NCI-H345 treated with DMSO at 0.1 percent for 48 hours (cell line): ENCODE data around the gene DENND6A.
"Not testable (repeated sequence)": the region's sequence is repeated elsewhere in the genome, so short reads cannot be mapped to it uniquely, and the experiment has no call there.

Experiments used
- DNase-seq: peaks from one replicate; lab custom pipeline; 2025; ENCODE audit not compliant: unreplicated experiment; lab: John Stamatoyannopoulos, UW

The DENND6A gene

GRCh38 chr3:57694146-57694545 is 1.3 kb upstream of the DENND6A start:
- DNase-seq = no peak

DNA sequence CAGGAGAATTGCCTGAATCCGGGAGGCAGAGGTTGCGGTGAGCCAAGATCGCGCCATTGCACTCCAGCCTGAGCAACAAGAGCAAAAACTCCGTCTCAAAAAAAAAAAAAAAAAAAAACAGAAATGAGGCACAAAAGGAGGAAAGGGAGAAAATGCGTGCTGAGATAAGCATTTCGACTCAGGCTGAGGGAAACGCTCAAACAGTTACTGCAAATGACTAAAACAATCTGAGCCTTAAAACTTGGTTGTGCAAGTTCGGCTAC is 813 bp downstream of the DENND6A start:
- DNase-seq = not testable (repeated sequence)

DNA sequence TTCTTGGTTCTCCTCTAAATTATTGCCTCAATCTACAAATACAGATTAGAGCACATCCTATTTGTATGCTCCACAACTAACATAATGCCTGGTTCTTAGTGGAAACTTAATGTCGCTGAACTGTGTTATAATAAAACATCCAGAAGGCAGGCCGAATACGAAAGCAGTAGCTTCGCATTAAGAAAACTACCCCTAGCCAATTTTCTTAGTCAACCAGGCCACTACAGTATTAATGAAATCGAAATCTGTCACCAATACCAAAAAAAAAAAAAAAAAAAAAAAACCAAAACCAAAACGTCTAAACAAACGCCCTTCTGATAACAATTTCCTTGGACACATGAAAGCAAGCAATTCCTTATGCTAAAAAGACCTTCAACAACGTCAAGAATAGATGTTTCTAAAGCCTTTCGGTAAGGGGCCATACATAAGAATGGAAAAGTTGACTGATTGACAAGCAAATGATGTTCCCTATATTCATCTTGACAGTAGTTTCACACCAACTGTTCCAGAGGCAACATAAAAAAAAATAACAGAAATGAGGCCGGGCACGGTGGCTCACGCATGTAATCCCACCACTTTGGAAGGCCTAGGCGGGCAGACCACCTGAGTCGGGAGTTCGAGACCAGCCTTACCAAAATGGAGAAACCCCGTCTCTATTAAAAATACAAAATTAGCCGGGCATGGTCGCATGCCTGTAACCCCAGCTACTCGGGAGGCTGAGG is 1.3 kb downstream of the DENND6A start:
- DNase-seq = no peak

DNA sequence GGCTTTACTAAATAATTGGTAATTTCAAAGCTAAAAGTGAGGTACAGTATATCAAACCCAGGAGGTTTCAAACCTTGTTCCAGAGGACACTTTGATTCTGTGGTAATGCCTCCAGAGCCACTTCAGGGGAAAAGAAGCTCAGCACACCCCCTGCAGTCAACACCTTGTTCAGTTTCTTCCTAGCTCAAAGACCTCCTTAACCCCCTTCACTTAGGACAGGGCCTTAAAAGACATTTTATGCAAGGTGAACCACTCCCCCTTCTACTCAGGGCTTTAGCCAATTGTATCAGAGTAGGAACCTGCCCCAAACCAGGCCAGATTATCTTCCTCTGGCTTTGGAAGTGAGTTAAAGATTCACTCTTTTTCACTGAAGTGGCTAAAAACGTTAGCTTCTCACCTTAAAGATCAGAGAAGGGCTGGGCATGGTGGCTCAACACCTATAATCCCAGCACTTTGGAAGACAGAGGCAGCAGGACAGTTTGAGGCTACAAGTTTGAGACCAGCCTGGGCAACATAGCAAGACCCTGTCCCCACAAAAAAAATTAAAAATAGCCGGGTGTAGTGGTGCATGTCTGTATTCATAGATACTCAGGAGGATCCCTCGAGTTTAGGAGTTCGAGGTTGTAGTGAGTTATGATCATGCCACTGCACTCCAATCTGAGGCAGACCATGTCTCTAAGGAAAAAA is 3.4 kb downstream of the DENND6A start:
- no peak for DNase-seq

DNA sequence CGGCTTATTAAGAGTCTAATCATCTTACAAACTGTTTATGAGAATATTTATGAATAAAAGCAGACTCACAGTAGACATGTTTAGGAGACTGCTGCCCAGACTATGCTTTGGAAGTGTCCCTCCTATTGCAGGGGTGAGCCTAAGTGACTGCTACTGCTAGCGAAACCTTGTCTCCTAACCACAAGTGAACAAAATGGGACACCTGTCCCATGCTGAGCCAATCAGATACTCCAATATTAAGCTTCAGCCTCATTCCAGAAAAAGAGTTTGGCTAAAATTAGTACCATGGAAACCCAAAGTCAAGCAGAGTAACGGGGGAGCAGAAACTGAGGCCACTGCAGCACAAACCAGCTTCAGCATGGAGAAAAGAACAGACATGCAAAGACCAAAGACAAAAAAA is 4.6 kb downstream of the DENND6A start:
- no peak for DNase-seq

DNA sequence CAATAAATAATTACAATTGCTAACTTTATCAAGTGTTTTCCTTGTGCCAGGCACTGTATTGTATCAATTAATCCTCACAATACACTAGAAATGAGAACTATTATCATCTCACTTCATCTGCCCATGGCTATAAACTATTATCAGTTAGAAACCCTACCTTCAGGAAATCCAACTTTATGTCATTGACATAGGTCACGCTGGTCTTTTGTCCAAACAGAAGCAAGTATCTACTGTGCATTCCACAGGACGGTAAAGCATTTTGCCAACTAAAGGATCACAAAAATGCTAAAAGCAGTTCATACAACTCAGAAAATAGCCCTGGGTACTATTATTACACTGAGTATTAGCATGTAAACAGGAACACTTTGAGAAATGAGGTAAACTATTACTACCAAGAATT is 9.6 kb downstream of the DENND6A start:
- DNase-seq = no peak

DNA sequence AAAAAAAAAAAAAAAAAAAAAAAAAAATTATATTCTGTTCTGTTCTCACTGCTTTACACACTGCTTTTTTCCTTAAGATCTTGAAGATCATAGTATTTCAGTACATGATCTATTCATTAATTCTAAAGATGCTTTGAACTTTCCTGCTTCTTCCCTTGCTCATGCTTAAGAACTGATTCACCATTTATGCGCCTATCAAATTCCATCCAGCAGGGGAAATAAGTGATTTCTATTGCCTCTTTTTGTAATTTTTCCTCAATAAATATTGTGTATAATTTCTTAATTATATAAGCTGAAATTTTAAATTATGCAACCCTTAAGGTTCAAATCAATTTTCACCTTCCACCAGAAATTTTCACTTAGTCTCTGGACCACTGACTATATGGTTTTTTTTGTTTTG is 10.6 kb downstream of the DENND6A start:
- no peak for DNase-seq

- DNase-seq = no peak
Measured at GRCh38 chr3:57681691-57682090, 11.2 kb downstream of the DENND6A start.

DNA sequence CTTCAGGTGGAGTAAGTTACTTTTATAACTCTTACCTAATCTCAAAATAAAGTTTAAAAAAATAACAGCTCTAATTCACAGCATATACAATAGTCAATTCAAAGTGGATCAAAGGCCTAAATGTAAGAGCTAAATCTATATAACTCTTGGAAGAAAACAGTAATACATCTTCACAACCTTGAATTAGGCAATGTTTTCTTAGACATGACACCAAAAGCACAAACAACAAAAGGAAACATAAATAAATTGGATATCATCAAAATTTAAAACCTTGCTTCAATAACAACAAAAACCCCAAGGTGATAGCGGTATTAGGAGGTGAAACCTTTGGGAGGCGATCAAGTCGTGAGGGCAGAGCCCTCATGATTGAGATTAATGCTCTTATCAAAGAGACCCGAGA is 12.8 kb downstream of the DENND6A start:
- DNase-seq = no peak

DNA sequence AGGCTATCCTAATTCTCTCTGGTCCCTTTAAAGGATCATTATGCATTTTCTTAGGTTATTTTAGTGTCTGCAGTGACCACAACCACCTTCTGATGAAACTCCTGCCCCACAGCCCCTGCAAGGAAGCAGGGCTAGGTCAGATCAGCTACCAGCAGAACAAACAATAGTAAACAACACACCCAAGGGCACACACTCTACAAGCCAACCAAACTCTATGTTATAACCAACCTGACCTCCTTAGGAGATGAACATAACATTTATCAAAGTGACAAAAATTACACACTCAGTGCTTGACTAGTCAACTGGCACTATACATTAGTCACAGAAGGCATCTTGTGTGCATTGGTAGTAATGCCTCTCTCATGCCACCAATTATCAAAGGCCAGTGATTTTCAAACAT is 17.3 kb downstream of the DENND6A start:
- no peak for DNase-seq

DNA sequence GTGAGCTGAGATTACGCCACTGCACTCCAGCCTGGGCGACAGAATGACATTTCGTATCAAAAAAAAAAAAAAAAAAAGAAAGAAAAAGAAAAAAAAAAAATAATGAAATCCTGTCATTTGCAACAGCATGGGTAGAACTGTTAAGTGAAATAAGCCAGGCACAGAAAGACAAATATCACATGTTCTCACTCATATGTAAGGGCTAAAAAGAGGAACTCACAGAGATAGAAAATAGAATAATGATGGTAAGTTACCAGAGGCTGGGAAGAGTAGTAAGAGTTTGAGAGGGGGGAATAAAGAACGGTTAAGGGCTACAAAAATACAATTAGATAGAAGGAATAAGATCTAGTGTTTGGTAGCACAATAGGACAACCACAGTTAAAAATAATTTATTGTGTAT is 19.7 kb downstream of the DENND6A start:
- DNase-seq = no peak

GRCh38 chr3:57670543-57670942 is 22.3 kb downstream of the DENND6A start:
- no peak for DNase-seq

DNA sequence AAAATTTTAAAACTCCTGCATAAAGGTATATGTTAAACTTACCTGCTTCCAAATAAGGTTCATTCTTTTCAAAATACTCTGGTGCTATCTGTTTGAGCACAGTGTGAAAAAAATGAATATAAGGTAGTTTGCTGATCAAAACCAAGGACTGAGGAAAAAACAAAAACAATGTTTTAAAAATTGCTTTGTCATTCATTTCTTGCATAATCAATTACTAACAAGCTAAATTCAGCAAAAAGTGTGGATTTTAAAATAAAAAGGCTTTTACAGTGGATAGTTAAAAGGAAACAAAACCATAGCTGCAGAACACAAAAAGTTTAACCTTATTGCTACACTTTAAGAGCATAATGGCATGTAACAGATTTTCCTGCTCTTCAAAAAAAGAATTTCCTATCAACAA is 31.5 kb downstream of the DENND6A start:
- no peak for DNase-seq

GRCh38 chr3:57659806-57660439 is 33.0 kb downstream of the DENND6A start:
- no peak for DNase-seq

DNA sequence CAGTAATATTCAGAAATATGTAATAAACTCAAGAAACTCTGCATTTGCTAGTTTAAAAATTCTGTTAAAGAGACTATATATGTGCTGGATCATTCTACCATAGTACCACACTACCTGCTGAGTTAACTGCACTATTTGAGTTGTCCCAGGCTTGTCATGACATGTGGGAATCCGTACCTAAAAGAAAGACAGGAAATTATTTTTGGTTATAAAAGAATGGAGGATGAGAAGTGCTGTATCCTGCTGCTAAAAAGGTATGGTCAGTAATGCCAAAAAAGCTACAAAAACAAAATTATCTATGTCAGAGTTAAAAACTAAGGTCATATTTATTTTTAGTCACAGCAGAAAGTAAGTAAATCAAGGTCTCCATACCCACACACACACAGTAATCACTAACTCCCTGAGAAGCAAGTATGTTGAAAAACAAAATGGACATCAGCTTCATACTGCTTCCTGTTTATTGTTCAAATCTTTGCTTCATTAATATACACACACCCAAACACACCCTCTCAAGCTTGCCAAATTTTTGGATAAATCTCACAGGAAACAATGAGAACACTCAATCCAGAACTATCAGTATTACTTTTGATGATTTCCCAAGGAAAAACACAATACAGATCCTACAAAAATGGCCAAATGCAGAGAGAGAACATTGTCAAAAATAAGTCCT is 33.7 kb downstream of the DENND6A start:
- no peak for DNase-seq

GRCh38 chr3:57658536-57658935 is 34.3 kb downstream of the DENND6A start:
- DNase-seq = no peak

DNA sequence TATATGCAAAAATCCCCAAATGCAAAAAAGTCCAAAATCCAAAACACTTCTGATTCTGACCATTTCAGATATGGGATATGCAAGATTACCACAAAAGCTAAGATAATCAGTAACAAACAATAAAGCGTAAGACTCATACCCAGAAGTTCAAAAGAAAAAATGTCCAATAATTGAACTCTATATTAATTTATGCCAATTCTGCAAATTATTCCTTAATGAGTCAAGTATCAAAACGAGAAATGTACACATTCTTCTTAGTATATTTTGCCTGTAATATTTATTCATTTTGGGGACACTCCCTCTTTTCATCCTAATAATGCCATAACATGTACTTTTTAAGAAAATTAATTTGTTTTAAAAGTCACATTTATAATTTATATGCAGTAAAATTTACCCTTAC is 37.1 kb downstream of the DENND6A start:
- DNase-seq = no peak

DNA sequence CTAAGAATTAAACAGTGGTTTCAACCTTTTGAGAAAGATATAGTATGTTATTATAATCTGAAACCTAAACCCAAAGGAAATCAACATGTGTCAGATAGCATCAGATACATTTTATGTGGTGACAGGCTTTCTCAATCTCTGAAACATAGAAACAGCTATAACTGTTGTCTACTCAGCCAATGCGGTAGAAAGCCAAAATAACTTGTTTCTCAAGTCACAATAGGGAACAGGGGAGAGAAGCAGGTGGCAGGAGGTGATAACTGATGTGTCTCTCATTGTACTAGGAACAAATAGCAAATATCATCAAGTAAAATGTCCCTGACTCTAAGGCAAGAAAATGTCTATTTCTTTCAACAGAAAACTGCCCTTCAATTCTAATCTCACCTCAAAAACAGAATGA is 38.6 kb downstream of the DENND6A start:
- no peak for DNase-seq

DNA sequence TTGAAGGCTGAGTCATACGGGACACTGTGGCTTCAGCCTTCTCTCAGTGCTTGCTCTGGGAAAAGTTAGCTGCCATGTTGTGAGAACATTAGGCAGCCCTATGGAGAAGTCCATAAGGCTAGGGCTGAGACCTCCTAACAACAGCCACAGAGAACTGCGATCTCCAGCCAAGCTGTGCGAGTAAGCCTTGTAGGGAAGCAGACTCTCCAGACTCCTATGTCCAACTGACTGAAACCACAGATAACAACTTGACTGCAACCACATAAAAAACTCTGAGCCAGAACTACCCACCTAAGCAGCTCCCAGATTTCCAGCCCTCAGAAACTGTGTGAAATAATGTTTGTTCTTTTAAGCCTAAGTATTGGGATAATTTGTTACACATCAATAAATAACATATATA is 40.7 kb downstream of the DENND6A start:
- DNase-seq = no peak

- no peak for DNase-seq
Measured at GRCh38 chr3:57647292-57647940, 45.5 kb downstream of the DENND6A start.

DNA sequence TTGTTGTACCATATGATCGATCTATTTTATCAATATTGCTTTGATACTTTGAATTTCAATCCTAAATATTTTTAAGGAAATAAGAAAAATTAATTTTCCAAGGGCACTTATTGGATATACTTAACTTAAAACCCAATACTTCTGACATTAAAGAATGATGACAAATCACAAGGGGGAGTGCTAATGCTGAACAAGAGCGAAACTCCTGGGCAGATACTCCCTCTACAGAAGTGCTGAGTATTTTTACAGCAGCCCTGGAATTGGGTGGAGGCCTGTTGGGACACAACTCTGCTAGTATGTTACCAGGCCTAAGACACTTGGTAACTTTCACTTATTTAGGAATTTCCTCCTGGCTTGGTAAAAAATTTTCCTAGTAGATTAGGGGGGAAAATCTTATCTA is 46.2 kb downstream of the DENND6A start:
- no peak for DNase-seq

DNA sequence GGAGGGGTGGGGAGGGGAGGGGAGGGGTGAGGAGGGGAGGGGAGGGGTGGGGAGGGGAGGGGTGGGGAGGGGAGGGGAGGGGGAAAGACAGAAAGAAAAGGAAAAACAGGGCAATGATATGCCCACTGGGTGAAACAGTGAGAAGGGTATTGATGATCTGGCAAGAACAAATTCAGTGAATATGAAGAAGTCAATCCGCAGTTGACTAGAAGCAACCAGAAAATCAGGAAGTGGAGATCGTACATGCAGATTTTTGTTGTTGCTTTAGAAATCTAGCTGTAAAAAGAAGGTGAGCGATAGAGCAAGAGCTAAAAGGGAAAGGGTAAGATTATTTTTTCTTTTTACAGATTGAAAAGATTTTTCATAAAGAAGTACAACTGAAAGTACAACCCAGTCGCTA is 48.1 kb downstream of the DENND6A start:
- no peak for DNase-seq
